Neural progenitor cell (in vitro differentiated cells): ENCODE results near the gene PLXDC2.

ENCODE experiments used
- EZH2 ChIP-seq: fragments of 200-600 bp; sonication (generic); IDR thresholded peaks from 2 replicates; pipeline ENCODE4 v1.6.1; 2017; ENCODE audit warnings: antibody characterized with exemption, mild to moderate bottlenecking, moderate library complexity
- EZH2phosphoT487 ChIP-seq: fragments of 200-600 bp; sonication (generic); IDR thresholded peaks from 2 replicates; pipeline ENCODE4 v1.6.1; 2017; ENCODE audit warnings: antibody characterized with exemption
- TF ChIP-seq, protein P1 (sequence below): fragments of 200-600 bp; sonication (generic); IDR thresholded peaks from 2 replicates; pipeline ENCODE4 v1.5.1; 2017; ENCODE audit warnings: antibody characterized with exemption, mild to moderate bottlenecking

GRCh38 chr10:19941206-19941880 is 125.1 kb downstream of the PLXDC2 start:
- TF ChIP-seq, protein P1, sequence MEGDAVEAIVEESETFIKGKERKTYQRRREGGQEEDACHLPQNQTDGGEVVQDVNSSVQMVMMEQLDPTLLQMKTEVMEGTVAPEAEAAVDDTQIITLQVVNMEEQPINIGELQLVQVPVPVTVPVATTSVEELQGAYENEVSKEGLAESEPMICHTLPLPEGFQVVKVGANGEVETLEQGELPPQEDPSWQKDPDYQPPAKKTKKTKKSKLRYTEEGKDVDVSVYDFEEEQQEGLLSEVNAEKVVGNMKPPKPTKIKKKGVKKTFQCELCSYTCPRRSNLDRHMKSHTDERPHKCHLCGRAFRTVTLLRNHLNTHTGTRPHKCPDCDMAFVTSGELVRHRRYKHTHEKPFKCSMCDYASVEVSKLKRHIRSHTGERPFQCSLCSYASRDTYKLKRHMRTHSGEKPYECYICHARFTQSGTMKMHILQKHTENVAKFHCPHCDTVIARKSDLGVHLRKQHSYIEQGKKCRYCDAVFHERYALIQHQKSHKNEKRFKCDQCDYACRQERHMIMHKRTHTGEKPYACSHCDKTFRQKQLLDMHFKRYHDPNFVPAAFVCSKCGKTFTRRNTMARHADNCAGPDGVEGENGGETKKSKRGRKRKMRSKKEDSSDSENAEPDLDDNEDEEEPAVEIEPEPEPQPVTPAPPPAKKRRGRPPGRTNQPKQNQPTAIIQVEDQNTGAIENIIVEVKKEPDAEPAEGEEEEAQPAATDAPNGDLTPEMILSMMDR: no peak
- TF ChIP-seq EZH2 (no peak), EZH2phosphoT487 (no peak)
